IgD-negative memory B cell (primary cell): Measurements from ENCODE around the gene EIF5. TPM values are rescaled to one million over a fixed set of nuclear protein-coding genes. Genes with fewer than 3 reads are reported as not detected.
A peak's percentile ranks its signal among the peaks of the same experiment; 100 is the strongest.

ENCODE experiments used
- H3K27ac Mint-ChIP-seq, 3 donors: one replicate each; pipeline ENCODE4 v1.8.0; 2020 to 2022; ENCODE audit warnings: mild to moderate bottlenecking in 3 of 3, mixed read lengths in 3 of 3, moderate library complexity in 1 of 3
- H3K27me3 Mint-ChIP-seq: one replicate; pipeline ENCODE4 v1.8.0; 2021; ENCODE audit warnings: mixed read lengths
- H3K36me3 Mint-ChIP-seq: one replicate; pipeline ENCODE4 v1.8.0; 2020; ENCODE audit warnings: mild to moderate bottlenecking, mixed read lengths
- H3K4me1 Mint-ChIP-seq, 3 donors: one replicate each; pipeline ENCODE4 v1.8.0; 2020 to 2022; ENCODE audit warnings: mixed read lengths in 3 of 3, mild to moderate bottlenecking in 1 of 3
- H3K4me3 Mint-ChIP-seq, 4 donors: one replicate each; pipeline ENCODE4 v1.8.0; 2020 to 2022; ENCODE audit warnings: mild to moderate bottlenecking in 4 of 4, mixed read lengths in 4 of 4, moderate library complexity in 3 of 4
- H3K9me3 Mint-ChIP-seq, 3 donors: one replicate each; pipeline ENCODE4 v1.8.0; 2020 to 2021; ENCODE audit warnings: mixed read lengths in 3 of 3, mild to moderate bottlenecking in 1 of 3
- polyA plus RNA-seq: library from polyadenylated mRNA; unstranded; fragments of 300-500 nt; fragmentation: Illumina TruSeq; gene quantifications from one replicate; pipeline ENCODE4 v1.2.3, GENCODE V29; 2021

The EIF5 gene
- 372 TPM for polyA plus RNA-seq

DNA sequence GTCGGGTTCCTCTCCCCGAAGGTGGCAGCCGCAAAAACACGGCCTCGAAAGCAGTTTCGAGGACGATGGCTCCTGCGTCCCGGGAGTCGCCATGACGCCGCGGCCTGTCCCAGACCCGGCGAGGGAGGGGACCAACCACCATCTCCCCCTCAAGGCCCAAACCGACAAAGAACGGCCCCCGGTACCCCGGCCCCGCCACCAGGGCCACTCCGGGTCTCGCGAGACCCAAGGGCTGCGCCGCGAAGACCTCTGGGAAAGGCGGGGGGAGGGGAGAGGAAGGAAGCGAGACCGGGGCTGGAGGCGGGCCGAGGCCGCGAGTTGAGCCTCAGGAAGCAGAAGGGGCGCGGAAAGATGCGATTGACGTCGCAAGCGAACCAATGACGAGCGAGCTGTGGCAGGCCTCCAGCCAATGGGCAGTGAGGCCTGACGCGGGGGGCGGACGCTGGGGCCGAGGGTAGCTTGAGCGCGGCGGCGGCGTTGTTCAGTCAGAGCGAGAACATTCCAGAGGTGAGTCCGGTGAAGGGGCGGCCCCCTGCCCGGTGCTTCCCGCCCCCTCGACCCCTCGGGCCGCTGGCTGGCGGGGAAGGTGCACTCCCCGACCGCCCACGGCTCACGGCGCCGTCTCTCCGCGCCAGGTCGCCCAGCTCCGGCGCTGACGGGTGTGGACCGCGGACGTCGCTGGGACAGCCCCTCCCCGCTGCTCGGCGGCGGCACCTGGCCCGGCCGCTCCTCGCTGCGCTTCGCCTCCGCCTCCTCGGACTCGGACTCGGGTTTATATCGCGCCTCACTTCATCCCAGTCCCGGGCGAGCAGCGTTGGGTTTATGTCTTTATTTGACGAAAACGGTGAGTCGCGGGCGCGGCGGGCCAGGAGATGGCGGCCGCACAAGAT is at the start of gene EIF5:
EIF5 (plus strand) TSS at position 484 of the 890 bp plus-strand sequence. CDS start 1,624 bp downstream, outside the sequence.
- Mint-ChIP-seq H3K9me3 (no peaks in the 10 kb centered on the region), H3K27ac (peak within 1 kb of the TSS; percentile 97 to 99 (median 98)), H3K27me3 (peaks cover 2% of the 10 kb centered on the region), H3K4me1 (peaks cover 14 to 24% (median 24%) of the 10 kb centered on the region in 3 donors), H3K4me3 (peak within 1 kb of the TSS; percentile 93 to 97 (median 96)), H3K36me3 (no peaks in the 10 kb centered on the region)

DNA sequence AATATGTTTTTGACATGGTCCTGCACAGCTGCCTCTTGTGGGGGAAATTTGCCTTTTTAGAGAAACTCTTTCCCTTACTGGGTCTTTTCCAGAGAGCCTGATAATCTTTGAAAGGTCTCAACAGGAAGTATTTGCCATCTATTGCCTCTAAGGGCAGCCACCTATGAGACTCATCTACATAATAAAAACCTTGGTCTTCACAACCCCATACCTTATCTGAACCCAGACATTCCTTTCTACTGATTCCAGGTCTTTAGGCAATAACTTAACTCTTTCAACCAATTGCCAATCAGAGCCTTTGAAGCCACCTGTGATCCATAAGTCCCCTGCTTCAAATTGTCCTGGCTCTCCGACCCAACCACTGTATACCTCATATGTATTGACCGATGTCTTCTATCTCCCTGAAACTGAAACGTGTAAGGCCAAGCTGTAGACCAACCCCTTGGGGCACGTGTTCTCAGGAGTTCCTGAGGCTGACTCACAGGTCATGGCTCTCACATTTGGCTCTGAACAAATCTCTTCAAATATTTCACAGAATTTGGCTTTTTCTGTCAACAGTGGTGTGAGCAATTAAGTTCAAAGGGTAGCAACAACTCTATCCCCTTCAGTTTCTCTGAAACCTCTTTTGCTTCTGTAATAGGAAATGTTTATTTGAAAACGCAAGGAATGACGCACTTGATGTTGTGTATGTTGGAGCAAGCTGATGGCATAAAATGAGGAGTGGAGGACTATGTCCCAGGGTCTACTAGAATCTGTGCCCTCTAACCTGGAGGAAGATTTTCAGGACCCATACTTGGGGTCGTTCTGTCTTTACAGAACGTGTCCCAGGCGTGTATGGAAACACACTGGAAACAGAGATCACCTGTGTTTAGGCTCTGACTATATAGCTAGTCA is 49.2 kb upstream of the EIF5 start:
- H3K36me3 Mint-ChIP-seq = no peaks in the 10 kb centered on the region
- peak overlapping the region in 1 of 4 donors; percentile 2 for H3K4me3 Mint-ChIP-seq
- H3K27me3 Mint-ChIP-seq = peaks cover 48% of the 10 kb centered on the region
- H3K9me3 Mint-ChIP-seq = no peaks in the 10 kb centered on the region
- H3K27ac Mint-ChIP-seq = no peak overlapping the region
- peaks cover 0 to 3% (median 3%) of the 10 kb centered on the region in 3 donors for H3K4me1 Mint-ChIP-seq

DNA sequence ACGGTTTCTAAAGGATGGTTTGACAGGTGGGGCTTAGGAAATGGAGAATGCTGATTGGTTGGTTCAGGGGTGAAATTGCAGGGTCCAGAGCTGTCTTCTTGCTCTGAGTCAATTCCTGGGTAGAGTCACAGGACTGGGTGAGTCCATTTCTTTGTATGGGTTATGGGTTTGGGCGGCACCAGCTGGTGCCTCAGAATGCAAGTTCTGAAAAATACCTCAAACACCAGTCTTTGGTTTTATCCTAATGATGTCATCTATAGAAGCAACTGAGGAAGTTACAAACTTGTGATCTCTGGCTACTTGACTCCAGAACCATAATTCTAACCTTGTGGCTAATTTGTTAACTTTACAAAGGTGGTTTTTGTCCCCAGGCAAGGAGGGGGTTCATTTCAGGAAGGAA is 47.6 kb upstream of the EIF5 start:
- Mint-ChIP-seq H3K4me1 (no peaks in the 10 kb centered on the region), H3K27ac (no peak overlapping the region), H3K27me3 (peaks cover 36% of the 10 kb centered on the region), H3K9me3 (no peaks in the 10 kb centered on the region), H3K36me3 (no peaks in the 10 kb centered on the region), H3K4me3 (no peak overlapping the region)

DNA sequence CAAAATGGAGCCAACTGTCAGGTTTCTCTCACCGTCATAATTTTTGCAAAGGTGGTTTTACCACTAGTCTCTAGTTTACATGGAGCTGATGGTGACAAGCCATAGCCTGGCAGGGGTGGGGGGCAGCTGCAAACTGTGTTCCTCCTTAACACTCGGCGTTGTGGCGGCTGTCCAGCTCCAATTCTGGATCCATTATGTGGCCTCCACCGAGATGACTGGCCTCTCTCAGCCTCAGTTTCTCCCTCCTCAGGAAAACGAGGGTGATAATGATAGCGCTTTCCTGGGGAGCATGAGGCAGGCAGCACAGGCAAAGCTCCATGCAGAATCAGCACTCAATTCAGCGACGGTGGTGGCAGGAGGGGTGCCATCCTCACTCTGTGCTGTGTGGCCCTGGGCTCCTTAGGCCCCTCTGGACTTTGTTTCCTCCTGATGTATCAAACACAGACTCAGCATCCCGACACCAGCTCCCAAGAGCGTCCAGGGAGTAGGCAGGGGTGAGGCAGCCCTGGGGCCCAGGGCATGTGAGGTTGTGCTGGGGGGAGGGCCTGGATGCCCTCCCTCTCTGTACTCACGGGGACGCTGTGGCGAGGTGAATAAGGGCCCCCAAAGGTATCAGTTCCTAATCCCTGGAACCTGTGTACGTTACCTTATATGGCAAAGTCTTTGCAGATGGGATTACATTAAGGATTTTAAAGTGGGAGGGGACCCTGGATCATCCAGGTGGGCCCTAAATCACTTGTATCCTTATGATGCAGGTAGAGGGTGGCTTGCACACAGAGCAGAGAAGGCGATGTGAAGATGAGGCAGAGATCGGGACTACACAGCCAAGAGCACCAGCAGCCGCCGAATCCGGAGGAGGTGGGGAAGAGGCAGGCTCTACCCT is 46.8 kb upstream of the EIF5 start:
- Mint-ChIP-seq H3K4me3 (no peak overlapping the region), H3K27me3 (peaks cover 29% of the 10 kb centered on the region), H3K9me3 (no peaks in the 10 kb centered on the region), H3K27ac (no peak overlapping the region), H3K36me3 (no peaks in the 10 kb centered on the region), H3K4me1 (no peaks in the 10 kb centered on the region)

DNA sequence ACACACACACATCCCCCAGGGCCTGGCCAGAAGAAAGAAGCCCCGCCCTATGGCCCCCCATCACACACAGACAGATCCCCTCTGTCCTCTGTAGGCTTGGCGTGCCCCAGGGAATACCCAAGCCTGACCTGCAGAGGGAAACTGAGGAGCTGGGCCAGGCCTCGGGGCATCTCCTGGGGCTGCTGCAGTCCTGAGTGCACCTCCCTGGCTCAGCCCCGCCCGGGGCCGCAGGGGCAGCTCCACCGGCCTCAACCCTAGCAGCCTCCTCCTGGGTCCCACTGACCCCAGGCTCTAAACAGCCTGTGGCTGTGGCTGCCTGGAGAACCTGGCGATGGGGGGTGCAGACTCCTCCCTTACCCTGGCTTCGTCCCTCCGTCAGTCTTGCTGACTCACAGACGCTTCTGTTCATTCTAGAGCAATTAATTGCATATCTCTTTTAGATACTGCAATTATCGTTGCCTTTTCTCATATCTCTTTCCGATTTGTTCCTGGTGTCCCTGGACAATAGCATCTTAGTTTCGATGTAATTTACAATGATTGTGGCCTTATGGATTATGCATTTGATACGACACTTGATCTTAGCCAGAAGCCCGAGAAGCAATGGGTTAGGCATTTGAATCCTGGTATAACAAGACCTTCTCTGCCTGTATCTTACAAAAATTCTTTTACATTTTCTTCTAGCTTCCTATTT is 45.8 kb upstream of the EIF5 start:
- no peak overlapping the region for H3K27ac Mint-ChIP-seq
- peaks cover 26% of the 10 kb centered on the region for H3K27me3 Mint-ChIP-seq
- H3K36me3 Mint-ChIP-seq = no peaks in the 10 kb centered on the region

DNA sequence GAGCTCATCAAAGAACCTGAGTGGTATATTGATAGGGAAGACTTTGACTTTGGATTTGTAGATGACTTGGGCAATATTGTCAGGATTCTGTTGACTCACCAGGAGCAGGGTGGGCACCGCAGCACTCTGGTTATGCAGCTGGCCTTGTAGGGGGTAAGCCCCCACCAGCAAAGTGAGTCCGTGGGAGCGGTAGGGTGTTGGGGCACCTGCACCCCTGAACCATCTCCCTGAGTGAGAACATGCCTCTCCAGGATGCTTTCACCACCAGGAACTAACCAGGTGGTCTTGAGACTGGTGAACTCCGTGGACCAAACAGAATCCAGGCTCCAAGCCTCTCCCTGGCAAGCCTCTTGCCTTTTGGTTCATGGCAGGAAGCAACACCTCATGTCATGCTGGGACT is 44.0 kb upstream of the EIF5 start:
- Mint-ChIP-seq H3K27me3 (peaks cover 14% of the 10 kb centered on the region), H3K4me3 (peak overlapping the region in 1 of 4 donors; percentile 30), H3K9me3 (no peaks in the 10 kb centered on the region), H3K27ac (no peak overlapping the region), H3K4me1 (peaks cover 0 to 4% (median 0%) of the 10 kb centered on the region in 3 donors), H3K36me3 (no peaks in the 10 kb centered on the region)

More for the DNA sequence above, 45.8 kb upstream of the EIF5 start:
- Mint-ChIP-seq H3K9me3 (no peaks in the 10 kb centered on the region), H3K4me1 (peaks cover 0 to 4% (median 0%) of the 10 kb centered on the region in 3 donors), H3K4me3 (no peak overlapping the region)

DNA sequence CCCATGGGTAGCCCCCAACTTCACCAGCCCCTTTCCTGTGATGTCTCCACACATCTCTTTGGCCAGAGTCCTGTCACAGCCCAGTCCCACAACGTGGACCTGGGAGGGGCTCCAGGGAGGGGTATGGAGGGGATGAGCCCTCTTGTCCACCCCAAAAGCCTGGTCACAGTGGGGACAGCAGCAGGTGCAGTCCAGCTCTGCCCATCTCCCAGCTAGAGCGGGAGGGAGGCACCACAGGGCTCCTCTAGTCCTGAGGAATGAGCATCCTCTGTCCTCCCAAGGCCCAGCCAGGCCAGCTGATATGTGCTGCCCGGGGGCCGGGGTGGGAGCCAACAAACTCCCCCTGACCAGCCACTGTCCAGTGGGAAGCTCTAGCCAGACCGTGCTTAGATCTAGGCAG is 43.5 kb upstream of the EIF5 start:
- no peaks in the 10 kb centered on the region for H3K36me3 Mint-ChIP-seq
- H3K4me3 Mint-ChIP-seq = no peak overlapping the region
- H3K9me3 Mint-ChIP-seq = no peaks in the 10 kb centered on the region
- H3K27ac Mint-ChIP-seq = no peak overlapping the region
- H3K27me3 Mint-ChIP-seq = peaks cover 12% of the 10 kb centered on the region
- H3K4me1 Mint-ChIP-seq = peaks cover 0 to 4% (median 0%) of the 10 kb centered on the region in 3 donors

DNA sequence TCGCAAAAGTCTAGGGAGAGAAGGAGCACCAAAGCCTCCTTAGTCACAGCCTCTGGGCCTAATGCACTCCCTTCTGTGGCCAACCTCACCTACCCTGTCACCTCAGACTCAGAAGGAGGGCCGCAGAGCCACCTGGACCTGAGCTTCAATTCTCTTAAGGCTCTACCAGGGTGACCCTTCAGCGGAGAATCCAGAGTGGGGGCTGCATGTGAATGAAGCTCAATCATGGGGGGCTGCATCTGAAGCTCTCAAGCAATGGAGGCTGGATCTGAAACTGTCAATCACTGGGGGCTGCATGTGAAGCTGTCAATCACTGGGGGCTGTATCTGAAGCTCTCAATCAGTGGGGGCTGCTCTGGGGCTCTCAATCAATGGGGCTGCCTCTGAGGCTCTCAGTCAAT is 43.1 kb upstream of the EIF5 start:
- peaks cover 12% of the 10 kb centered on the region for H3K27me3 Mint-ChIP-seq
- no peaks in the 10 kb centered on the region for H3K9me3 Mint-ChIP-seq
- no peak overlapping the region for H3K27ac Mint-ChIP-seq
- peaks cover 0 to 4% (median 0%) of the 10 kb centered on the region in 3 donors for H3K4me1 Mint-ChIP-seq
- H3K36me3 Mint-ChIP-seq = no peaks in the 10 kb centered on the region
- no peak overlapping the region for H3K4me3 Mint-ChIP-seq

DNA sequence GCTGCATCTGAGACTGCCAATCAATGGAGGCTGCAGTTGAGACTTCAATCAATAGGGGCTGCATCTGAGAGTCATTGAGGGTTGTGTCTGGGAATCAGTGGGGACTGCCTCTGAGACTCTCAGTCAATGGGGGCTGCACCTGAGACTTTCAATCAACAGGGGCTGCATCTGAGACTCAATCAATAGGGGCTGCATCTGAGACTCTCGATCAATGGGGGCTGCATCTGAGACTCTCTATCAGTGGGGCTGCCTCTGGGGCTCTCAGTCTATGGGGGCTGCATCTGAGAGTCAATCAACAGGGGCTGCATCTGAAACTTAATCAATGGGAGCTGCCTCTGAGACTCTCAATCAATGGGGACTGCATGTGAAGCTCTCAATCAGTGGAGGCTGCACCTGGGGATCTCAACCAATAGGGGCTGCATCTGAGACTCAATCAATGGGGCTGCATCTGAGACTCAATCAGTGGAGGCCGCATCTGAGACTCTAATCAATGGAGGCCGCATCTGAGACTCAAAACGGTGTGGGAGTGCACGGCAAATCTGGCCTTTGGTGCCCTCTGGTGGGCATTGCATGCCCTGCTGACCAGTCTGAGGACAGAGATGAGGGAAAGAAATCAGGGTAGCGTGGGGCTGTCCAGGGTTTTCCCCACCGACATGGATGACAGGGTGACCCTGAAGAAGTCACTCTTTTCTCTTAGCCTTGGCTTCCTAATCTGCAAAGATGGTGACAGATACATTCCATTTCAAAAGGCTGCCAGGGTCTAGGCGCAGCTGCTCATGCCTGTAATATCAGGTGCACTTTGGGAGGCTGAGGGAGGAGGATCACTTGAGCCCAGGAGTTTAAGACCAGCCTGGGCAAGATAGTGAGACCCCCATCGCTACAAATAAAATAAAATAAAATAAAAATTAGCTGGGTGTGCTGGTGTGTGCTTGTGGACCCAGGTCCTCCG is 41.3 kb upstream of the EIF5 start:
- Mint-ChIP-seq H3K36me3 (no peaks in the 10 kb centered on the region), H3K27me3 (peaks cover 7% of the 10 kb centered on the region), H3K4me1 (peaks cover 0 to 4% (median 0%) of the 10 kb centered on the region in 3 donors), H3K27ac (peak overlapping the region in 1 of 3 donors; percentile 19), H3K9me3 (no peaks in the 10 kb centered on the region), H3K4me3 (no peak overlapping the region)

DNA sequence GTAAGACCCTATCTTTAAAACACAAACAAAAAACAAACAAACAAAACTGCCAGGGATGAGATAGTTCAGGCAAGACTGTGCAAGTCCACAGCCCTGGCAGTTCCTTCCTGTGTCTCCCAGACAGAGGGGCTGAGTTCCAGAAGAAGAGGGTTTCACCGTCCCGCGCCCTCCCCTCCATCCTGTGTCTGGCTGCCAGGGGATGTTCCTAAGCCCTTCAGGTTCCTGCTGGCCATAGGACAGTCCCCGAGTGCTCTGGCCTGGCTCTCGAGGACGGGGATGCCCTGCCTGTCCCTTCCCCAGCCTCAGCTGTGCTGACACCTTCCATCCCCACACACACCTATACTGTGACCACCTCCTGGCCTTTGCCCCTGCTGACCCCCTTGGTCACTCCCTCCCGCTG is 40.6 kb upstream of the EIF5 start:
- H3K36me3 Mint-ChIP-seq = no peaks in the 10 kb centered on the region
- H3K27me3 Mint-ChIP-seq = peaks cover 4% of the 10 kb centered on the region
- peaks cover 0 to 4% (median 0%) of the 10 kb centered on the region in 3 donors for H3K4me1 Mint-ChIP-seq

DNA sequence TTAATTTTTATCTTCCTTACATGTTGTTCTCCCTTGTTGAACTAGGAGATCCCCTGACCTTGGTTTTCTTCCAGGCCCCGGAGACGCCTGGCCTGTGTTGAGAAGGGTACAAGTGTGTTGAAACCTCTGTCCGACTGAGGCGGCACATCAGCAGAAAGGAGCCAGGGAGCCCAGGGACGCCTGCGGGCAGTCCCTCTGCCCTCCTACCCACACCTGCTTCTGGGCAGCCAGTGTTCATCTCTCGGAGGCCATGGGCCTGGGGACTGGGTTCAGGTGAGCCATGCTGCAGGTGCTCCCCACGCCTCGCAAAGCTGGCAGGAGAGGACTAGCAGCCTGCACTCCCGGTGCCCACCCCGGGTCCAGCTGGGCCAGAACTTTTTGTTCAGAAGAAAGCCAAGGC is 39.9 kb upstream of the EIF5 start:
- no peak overlapping the region for H3K4me3 Mint-ChIP-seq
- H3K9me3 Mint-ChIP-seq = no peaks in the 10 kb centered on the region
- no peak overlapping the region for H3K27ac Mint-ChIP-seq
- peaks cover 0 to 4% (median 0%) of the 10 kb centered on the region in 3 donors for H3K4me1 Mint-ChIP-seq
- no peaks in the 10 kb centered on the region for H3K36me3 Mint-ChIP-seq
- H3K27me3 Mint-ChIP-seq = peaks cover 3% of the 10 kb centered on the region

More for the DNA sequence above, 40.6 kb upstream of the EIF5 start:
- Mint-ChIP-seq H3K4me3 (no peak overlapping the region), H3K9me3 (no peaks in the 10 kb centered on the region), H3K27ac (no peak overlapping the region)

DNA sequence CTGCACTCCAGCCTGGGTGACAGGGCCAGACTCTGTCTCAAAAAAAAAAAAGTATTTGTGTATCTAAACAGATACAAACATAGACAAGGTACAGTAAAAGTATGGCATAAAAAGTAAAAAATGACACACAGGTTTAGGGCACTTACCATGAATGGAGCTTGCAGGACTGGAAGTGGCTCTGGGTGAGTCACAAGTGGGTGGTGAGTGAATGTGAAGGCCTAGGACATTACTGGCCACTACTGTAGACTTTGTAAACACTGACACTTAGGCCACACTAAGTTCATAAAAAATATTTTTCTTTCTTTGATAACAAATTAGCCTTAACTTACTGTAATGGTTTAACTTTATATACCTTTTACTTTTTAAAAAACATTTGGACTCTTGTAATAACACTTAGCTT is 38.0 kb upstream of the EIF5 start:
- Mint-ChIP-seq H3K27ac (no peak overlapping the region), H3K36me3 (no peaks in the 10 kb centered on the region), H3K4me3 (no peak overlapping the region), H3K27me3 (peaks cover 3% of the 10 kb centered on the region), H3K4me1 (peaks cover 0 to 4% (median 0%) of the 10 kb centered on the region in 3 donors), H3K9me3 (no peaks in the 10 kb centered on the region)

DNA sequence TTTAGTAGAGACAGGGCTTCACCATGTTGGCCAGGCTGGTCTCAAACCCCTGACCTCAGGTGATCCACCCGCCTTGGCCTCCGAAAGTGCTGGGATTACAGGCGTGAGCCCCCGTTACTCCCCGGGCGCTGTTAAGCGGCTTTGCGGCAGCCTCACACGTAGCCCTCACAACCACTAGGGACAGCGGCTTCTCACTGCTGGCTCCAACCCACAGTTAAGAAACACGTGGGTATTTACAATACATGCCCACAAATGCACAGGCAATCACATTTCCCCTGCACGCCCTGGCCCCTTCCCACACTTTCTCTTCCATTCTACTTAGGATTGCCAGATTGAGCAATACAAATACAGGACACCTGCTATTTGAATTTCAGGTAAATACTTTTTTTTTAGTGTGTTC is 37.0 kb upstream of the EIF5 start:
- Mint-ChIP-seq H3K27me3 (peaks cover 2% of the 10 kb centered on the region), H3K4me1 (peaks cover 0 to 4% (median 0%) of the 10 kb centered on the region in 3 donors), H3K9me3 (no peaks in the 10 kb centered on the region), H3K36me3 (no peaks in the 10 kb centered on the region), H3K27ac (peak overlapping the region in 1 of 3 donors; percentile 85), H3K4me3 (no peak overlapping the region)
